Middle frontal gyrus (tissue), 1 donor: ENCODE results near the gene ADGRB2.
A peak's percentile ranks its signal among the peaks of the same experiment; 100 is the strongest.

Experiments
- DNase-seq: peaks from one replicate; pipeline ENCODE4 v3.0.0-alpha.2; 2015; ENCODE audit warnings: low spot score; ENCODE audit errors: extremely low spot score

Gene ADGRB2

GRCh38 chr1:31704271-31705079 lies 59.7 kb downstream of the ADGRB2 start:
- no peak for DNase-seq

- DNase-seq = no peak
Observed at GRCh38 chr1:31703431-31704270, 60.5 kb downstream of the ADGRB2 start, which contains the start of gene COL16A1. TSS of gene COL16A1 (minus strand) at chr1:31704017. CDS start at chr1:31702193, 1,824 bp downstream.

GRCh38 chr1:31702836-31703404 lies 61.2 kb downstream of the ADGRB2 start:
- no peak for DNase-seq

GRCh38 chr1:31701091-31701736 lies 62.9 kb downstream of the ADGRB2 start:
- DNase-seq = peak; percentile 62

GRCh38 chr1:31700468-31701090 lies 63.6 kb downstream of the ADGRB2 start:
- DNase-seq = no peak

DNA sequence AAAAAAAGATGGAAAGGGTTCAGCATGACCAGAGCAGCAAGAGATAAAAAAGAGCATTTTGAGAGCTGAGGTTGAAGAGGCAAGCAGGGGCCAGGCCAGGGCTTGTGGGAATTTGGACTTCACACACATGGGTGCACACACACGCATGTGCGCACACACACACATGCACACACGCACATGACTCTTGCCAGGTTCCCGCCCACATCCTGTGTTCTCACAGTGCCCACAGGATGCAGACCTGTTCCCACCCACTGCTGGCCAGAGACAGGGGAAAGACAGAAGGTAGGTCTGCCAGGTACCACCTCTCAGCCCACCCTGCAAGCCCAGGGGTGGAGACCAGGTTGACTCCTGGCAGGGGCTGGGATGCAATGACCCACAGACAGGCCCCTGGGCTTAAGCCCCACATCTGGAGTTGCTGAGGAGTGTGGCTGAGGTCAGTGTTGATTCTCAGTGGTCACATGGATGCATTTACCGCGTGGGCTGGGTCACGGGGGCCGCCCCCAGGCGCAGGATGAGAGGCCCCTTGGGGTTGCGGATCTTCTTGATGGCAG lies 64.7 kb downstream of the ADGRB2 start:
- no peak for DNase-seq

- no peak for DNase-seq
Observed at GRCh38 chr1:31697369-31697984, 66.7 kb downstream of the ADGRB2 start.

GRCh38 chr1:31696242-31696641 lies 67.9 kb downstream of the ADGRB2 start:
- DNase-seq = peak; percentile 89

DNA sequence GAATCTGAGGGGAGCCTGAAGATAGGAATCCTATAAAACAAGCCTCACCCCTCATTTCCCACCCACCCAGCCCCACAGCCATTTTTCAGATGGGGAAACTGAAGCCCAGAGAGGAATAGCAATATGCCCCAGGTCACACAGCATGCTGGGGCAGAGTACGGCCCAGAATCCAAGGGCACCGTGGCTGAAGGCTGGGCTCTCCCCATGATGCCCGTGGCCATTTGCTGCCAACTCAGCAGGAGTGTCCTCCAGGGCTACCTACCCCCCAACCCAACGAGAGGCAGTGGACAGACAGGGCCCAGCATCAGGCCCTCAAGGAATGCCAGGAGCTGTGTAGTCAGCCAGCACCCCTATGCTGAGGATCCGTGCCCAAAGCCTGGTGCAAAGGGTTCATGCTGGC lies 68.8 kb downstream of the ADGRB2 start:
- no peak for DNase-seq

- DNase-seq = peak; percentile 70
Observed at GRCh38 chr1:31694964-31695313, 69.2 kb downstream of the ADGRB2 start.

GRCh38 chr1:31694069-31694963 lies 69.8 kb downstream of the ADGRB2 start:
- DNase-seq = no peak

- no peak for DNase-seq
Observed at GRCh38 chr1:31693231-31693630, 70.9 kb downstream of the ADGRB2 start.

GRCh38 chr1:31691951-31692350 lies 72.2 kb downstream of the ADGRB2 start:
- DNase-seq = no peak

- no peak for DNase-seq
Observed at GRCh38 chr1:31691446-31691845, 72.7 kb downstream of the ADGRB2 start.

GRCh38 chr1:31690921-31691320 lies 73.2 kb downstream of the ADGRB2 start:
- no peak for DNase-seq

DNA sequence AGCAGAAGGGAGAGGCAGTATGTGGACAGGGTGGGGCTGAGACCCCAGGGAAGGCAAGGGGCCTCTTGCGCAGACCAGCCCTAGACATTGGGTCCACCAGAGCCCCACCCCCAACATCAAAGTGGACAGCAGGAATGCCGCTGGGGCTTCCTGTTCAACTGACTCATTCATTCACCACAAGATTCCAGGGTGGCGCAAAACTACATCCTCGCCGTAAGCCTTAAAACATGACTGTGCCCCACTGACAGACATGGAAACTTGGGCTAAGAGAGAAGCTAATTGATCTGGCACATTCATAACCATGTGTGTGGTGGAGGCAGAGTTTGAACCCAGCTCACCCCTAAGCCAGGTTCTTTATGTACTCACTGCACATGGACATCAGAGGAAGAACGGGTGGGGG lies 74.3 kb downstream of the ADGRB2 start:
- DNase-seq = no peak

DNA sequence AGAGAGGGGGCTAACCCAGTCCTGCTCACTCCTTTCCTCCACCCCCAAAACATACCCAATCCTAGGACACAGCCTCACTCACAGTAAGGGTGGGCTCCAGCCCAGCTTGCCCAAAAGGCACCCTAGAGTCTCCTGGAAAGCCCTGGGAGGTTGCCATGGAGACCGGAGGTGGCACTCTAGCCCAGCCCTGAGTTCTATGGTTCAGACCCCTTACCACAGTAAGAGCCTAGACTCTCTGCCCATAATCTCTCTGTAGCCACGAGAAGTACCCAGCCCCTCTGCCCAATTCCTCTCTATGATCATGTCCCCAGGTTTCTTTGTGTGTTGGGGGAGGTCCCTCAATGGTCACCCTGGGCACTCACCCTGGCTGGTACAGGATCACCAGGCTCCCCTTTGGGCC lies 74.8 kb downstream of the ADGRB2 start:
- DNase-seq = no peak

- DNase-seq = no peak
Observed at GRCh38 chr1:31688233-31688918, 75.8 kb downstream of the ADGRB2 start.

DNA sequence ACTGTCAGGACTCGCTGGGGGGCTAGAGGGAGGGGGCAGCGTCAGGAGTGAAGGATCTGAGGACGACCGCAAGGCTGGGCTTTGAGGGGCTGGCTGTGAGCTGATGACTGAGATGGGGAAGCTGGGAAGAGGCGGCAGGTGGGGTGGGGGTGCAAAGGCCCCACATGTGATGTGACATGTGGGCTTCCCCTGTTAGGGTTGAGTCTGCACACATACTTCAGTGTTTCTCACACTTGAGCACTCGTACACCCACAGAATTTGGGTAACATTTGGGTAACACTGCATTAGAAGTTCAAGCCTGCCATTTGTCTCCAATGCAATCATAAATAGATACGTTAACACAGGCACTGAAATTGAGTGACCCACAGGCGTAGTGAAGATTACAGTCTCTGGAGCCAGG lies 76.5 kb downstream of the ADGRB2 start:
- no peak for DNase-seq
